Ascending aorta (tissue), 2 donors: ENCODE measurements around the gene RBM19. TPM values are rescaled to one million over a fixed set of nuclear protein-coding genes. Genes with fewer than 3 reads are reported as not detected.

Experiments used
- DNase-seq, 2 donors: peaks; one replicate each; pipeline ENCODE4 v3.0.0-alpha.2; 2019; ENCODE audit warnings: low spot score in 2 of 2
- H3K27ac ChIP-seq, 2 donors: fragments of 200-600 bp; sonication (generic); one replicate each; pipeline ENCODE4 v1.5.1; 2016 to 2017; ENCODE audit warnings: mild to moderate bottlenecking in 1 of 2
- H3K27me3 ChIP-seq: fragments of 200-600 bp; sonication (generic); one replicate; pipeline ENCODE4 v1.5.1; 2017
- H3K36me3 ChIP-seq, 2 donors: fragments of 200-600 bp; sonication (generic); one replicate each; pipeline ENCODE4 v1.5.1; 2016
- H3K4me1 ChIP-seq, 2 donors: fragments of 200-600 bp; sonication (generic); one replicate each; pipeline ENCODE4 v1.5.1; 2016 to 2017; ENCODE audit warnings: mild to moderate bottlenecking in 1 of 2
- H3K4me3 ChIP-seq, 2 donors: fragments of 200-600 bp; sonication (generic); one replicate each; pipeline ENCODE4 v1.5.1; 2016 to 2017; ENCODE audit warnings: mild to moderate bottlenecking in 1 of 2
- H3K9me3 ChIP-seq, 2 donors: fragments of 200-600 bp; sonication (generic); one replicate each; pipeline ENCODE4 v1.5.1; 2016
- CTCF ChIP-seq, 3 experiments: fragments of 200-600 bp in 2 of 3; fragments of 450-650 bp in 1 of 3; sonication (generic) in 2 of 3; IDR thresholded peaks; one replicate each; pipeline ENCODE4 v1.5.1; 2016 to 2019; ENCODE audit warnings: antibody characterized with exemption in 3 of 3, mild to moderate bottlenecking in 1 of 3, moderate library complexity in 1 of 3
- intact Hi-C: fragments of 100-400 bp; cut with DNase I; formaldehyde crosslinking; loops from one replicate; pipeline ENCODE4 v1.15.1; 2023
- total RNA-seq: library from RNA; depleted of rRNA; stranded (reverse); fragments of >200 nt; gene quantifications from one replicate; pipeline ENCODE4 v1.1.0, GENCODE V29; 2016

RBM19 gene
- total RNA-seq, 1 donor from 2014 or later = 22.8 TPM

- intact Hi-C loops = no loop called here
- no peak for TF ChIP-seq CTCF (IDR thresholded peaks at IDR 0.05)
- no peaks in the 10 kb centered on the region for H3K9me3 ChIP-seq
- no peak for DNase-seq
- no peak overlapping the region for H3K27ac ChIP-seq
- H3K36me3 ChIP-seq = no peaks in the 10 kb centered on the region
- H3K4me1 ChIP-seq = no peaks in the 10 kb centered on the region
- no peak overlapping the region for H3K4me3 ChIP-seq
- no peaks in the 10 kb centered on the region for H3K27me3 ChIP-seq
These were observed 136.9 kb downstream of the RBM19 start for GRCh38 chr12:113829212-113829611.

DNA sequence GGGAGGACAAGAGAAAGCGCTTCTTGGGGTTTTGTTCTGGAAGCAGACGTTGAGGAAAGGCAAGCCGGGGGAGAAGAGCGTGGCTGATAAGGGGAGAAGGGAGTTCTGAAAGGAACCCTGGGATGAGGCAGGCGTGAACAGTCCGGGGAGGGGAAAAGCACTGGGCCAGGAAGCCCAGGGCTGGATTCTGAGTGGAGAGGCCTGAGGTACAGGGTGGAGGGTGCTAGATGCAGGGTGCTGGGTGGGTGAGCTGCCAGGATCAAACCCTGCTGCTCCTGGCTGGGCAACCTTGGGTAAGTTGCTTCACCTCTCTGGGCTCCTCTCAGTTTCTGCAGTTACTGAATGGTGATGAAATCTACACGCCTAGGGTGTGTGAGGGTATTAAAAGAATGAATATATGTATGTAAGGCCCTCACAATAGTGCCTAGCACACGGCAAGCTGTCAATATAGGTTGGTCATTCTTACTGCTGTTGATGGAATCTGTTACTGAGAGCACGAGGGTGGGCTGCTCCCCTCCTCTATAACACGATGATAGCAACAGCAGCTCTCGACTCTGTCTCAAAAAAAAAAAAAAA, 138.5 kb downstream of the RBM19 start:
- H3K4me1 ChIP-seq = no peaks in the 10 kb centered on the region
- H3K27ac ChIP-seq = no peak overlapping the region
- no peak for TF ChIP-seq CTCF (IDR thresholded peaks at IDR 0.05)
- no peak for DNase-seq
- intact Hi-C loops = no loop called here
- H3K36me3 ChIP-seq = peaks cover under 1 to 4% of the 10 kb centered on the region in 2 donors
- no peaks in the 10 kb centered on the region for H3K9me3 ChIP-seq
- H3K27me3 ChIP-seq = no peaks in the 10 kb centered on the region
- H3K4me3 ChIP-seq = no peak overlapping the region

GRCh38 chr12:113826805-113827538, 139.2 kb downstream of the RBM19 start:
- no peaks in the 10 kb centered on the region for H3K27me3 ChIP-seq
- no peak overlapping the region for H3K4me3 ChIP-seq
- DNase-seq = no peak
- H3K27ac ChIP-seq = no peak overlapping the region
- H3K4me1 ChIP-seq = no peaks in the 10 kb centered on the region
- TF ChIP-seq CTCF (IDR thresholded peaks at IDR 0.05) = no peak
- no peaks in the 10 kb centered on the region for H3K9me3 ChIP-seq
- intact Hi-C loops = no loop called here
- peaks cover 5% of the 10 kb centered on the region in 2 donors for H3K36me3 ChIP-seq

DNA sequence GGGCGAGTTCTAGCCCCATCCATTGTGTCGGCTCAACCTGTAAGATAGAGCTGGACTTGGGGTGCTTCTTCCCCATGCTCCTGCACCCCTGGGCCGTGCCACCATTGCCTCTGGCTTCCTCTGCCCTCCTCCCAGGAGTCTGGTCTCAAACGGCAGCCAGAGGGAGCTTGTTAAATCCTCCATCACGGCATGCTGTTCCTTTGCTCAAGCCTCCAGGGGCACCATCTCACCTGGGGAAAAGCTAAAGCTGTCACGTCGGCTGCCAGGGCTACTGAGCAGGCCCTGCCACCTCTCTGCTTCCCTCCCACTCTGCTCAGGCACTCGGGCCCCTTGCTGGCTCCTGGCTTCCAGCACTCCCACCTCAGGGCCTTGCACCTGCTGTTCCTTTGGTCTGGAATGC, 140.4 kb downstream of the RBM19 start:
- H3K9me3 ChIP-seq = no peaks in the 10 kb centered on the region
- no peaks in the 10 kb centered on the region for H3K27me3 ChIP-seq
- TF ChIP-seq CTCF (IDR thresholded peaks at IDR 0.05) = no peak
- no peaks in the 10 kb centered on the region for H3K4me1 ChIP-seq
- no peak overlapping the region for H3K4me3 ChIP-seq
- H3K27ac ChIP-seq = no peak overlapping the region
- DNase-seq = no peak
- intact Hi-C loops = no loop called here
- H3K36me3 ChIP-seq = peaks cover 5 to 7% of the 10 kb centered on the region in 2 donors

DNA sequence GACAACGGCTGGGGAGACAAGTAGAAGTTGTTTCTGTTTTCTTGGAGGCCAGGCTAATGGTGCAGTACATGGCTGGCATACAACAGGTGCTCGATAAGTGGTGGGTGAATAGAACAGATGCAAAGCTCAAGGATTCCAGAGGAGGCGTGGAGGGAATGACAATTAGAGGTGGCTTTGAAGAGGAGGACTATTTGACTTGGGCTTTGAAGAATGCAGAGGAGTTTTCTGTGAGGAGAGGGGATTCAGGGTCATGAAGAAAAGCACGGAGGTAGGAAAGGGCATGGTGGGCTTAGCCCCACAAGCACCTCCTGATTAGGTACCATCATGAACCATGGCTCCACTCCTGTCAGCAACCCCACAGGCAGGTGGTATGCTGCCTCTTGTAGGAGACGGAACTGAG, 142.3 kb downstream of the RBM19 start:
- Histone ChIP-seq H3K9me3 (no peaks in the 10 kb centered on the region), H3K4me1 (no peaks in the 10 kb centered on the region), H3K27me3 (no peaks in the 10 kb centered on the region), H3K27ac (no peak overlapping the region), H3K36me3 (peaks cover 5 to 7% of the 10 kb centered on the region in 2 donors), H3K4me3 (no peak overlapping the region)
- intact Hi-C loops = no loop called here
- no peak for TF ChIP-seq CTCF (IDR thresholded peaks at IDR 0.05)
- no peak for DNase-seq
